ENCODE measurements around the gene ALOXE3. TPM values are rescaled to one million over a fixed set of nuclear protein-coding genes. Genes with fewer than 3 reads are reported as not detected.
A peak's percentile ranks its signal among the peaks of the same experiment; 100 is the strongest.
"Not testable (repeated sequence)": the region's sequence is repeated elsewhere in the genome, so short reads cannot be mapped to it uniquely, and the experiment has no call there.

Gene ALOXE3
- total RNA-seq, 2 donors from 2014 or later, result 0.23 TPM; not detected in 1

- Mint-ChIP-seq H3K27ac (no peak overlapping the region), H3K9me3 (no peaks in the 10 kb centered on the region), H3K36me3 (no peaks in the 10 kb centered on the region)
- no peak for ATAC-seq
- DNase-seq (ENCODE audit: low spot score in 2 of 2), result no peak
Observed at GRCh38 chr17:8100111-8100510, 18.2 kb downstream of the ALOXE3 start.

GRCh38 chr17:8096541-8096940 lies 21.8 kb downstream of the ALOXE3 start:
- no peak for DNase-seq (ENCODE audit: low spot score in 2 of 2)
- Mint-ChIP-seq H3K36me3 (no peaks in the 10 kb centered on the region), H3K27ac (no peak overlapping the region), H3K9me3 (no peaks in the 10 kb centered on the region)
- no peak for ATAC-seq

DNA sequence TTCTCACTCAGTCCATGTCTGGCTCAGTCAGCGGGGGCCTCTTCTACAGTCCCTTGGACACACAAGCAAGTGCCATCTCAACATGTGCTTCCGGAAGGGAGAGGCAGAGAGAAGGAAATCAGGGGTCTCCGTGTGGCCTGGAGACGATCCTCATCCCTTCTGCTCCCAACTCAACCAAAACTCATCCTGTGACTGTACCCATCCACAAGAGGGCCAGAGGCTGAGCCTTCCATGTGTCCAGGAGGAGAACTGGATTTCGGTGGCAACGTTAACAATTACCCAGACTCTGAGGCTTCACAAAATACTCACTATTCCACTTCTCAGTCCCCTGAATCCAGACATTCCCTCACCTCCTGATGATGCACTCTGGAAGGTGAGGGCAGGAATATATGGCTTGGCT lies 23.0 kb downstream of the ALOXE3 start:
- ATAC-seq, result no peak
- no peaks in the 10 kb centered on the region for H3K36me3 Mint-ChIP-seq
- H3K27ac Mint-ChIP-seq, result no peak overlapping the region
- DNase-seq (ENCODE audit: low spot score in 2 of 2), result no peak
- H3K9me3 Mint-ChIP-seq, result no peaks in the 10 kb centered on the region

GRCh38 chr17:8091033-8091687 lies 27.2 kb downstream of the ALOXE3 start:
- DNase-seq (ENCODE audit: low spot score in 2 of 2) (no peak), ATAC-seq (peak in 1 of 2 donors; percentile 9)
- H3K36me3 Mint-ChIP-seq, result no peaks in the 10 kb centered on the region
- H3K27ac Mint-ChIP-seq, result no peak overlapping the region
- H3K9me3 Mint-ChIP-seq, result no peaks in the 10 kb centered on the region

DNA sequence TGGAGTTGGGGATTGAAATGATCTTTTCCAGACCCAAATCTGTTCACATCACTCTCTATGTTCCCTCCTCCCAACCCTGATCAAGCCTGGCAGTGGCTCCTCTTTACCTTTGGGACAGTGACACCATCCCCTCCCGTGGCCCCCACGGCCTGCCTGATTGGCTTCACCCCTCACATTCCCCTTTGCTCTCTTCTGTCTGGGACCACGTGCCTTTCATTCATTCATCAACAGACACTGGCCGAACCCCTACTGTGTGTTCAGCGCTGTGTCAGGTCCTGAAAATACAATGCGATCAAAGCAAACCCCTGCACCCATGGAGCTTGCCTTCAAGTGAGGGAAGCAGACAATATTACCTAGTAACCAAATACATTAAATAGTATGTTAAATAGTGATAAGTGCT lies 28.6 kb downstream of the ALOXE3 start:
- H3K27ac Mint-ChIP-seq, result no peak overlapping the region
- no peaks in the 10 kb centered on the region for H3K9me3 Mint-ChIP-seq
- H3K36me3 Mint-ChIP-seq, result no peaks in the 10 kb centered on the region
- ATAC-seq (no peak), DNase-seq (ENCODE audit: low spot score in 2 of 2) (no peak)

GRCh38 chr17:8087952-8088230 lies 30.4 kb downstream of the ALOXE3 start:
- H3K9me3 Mint-ChIP-seq, result no peaks in the 10 kb centered on the region
- DNase-seq (ENCODE audit: low spot score in 2 of 2) (no peak), ATAC-seq (no peak)
- no peaks in the 10 kb centered on the region for H3K36me3 Mint-ChIP-seq
- H3K27ac Mint-ChIP-seq, result no peak overlapping the region

GRCh38 chr17:8087075-8087951 lies 31.0 kb downstream of the ALOXE3 start, which contains the start of gene ALOX12B:
ALOX12B (minus strand) TSS chr17:8087716; CDS start chr17:8087442, 274 bp downstream.
- no peaks in the 10 kb centered on the region for H3K36me3 Mint-ChIP-seq
- ATAC-seq, result no peak
- DNase-seq (ENCODE audit: low spot score in 2 of 2), result no peak
- H3K9me3 Mint-ChIP-seq, result no peaks in the 10 kb centered on the region
- H3K27ac Mint-ChIP-seq, result peak within 1 kb of the TSS in 1 of 2 donors; percentile 74

DNA sequence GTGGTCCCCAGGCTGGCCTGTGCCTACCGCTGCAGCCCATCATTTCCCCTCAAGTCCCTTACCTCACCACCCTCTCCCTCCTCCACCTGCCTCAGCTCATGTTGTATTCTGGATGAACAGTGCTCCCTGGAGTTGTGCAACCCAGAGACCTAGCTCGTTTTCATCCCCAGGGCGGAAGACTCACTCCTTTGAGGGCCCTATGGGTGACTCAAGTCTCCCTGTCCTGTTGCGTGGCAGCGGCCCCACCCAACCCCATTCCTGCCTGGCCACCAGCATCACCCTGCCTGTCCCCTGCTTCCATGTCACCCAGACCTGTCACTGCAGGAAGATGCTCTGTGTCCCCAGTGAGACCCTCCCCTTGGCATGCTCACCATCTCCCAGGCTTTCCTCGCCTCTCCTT lies 34.1 kb downstream of the ALOXE3 start:
- Mint-ChIP-seq H3K9me3 (no peaks in the 10 kb centered on the region), H3K27ac (peak overlapping the region in 1 of 2 donors; percentile 59), H3K36me3 (peaks cover 0 to 7% of the 10 kb centered on the region in 2 donors)
- DNase-seq (ENCODE audit: low spot score in 2 of 2) (no peak), ATAC-seq (no peak)

- Mint-ChIP-seq H3K27ac (no peak overlapping the region), H3K9me3 (no peaks in the 10 kb centered on the region), H3K36me3 (peaks cover 0 to 7% of the 10 kb centered on the region in 2 donors)
- ATAC-seq, result no peak
- no peak for DNase-seq (ENCODE audit: low spot score in 2 of 2)
Observed at GRCh38 chr17:8082292-8082691, 36.0 kb downstream of the ALOXE3 start.

DNA sequence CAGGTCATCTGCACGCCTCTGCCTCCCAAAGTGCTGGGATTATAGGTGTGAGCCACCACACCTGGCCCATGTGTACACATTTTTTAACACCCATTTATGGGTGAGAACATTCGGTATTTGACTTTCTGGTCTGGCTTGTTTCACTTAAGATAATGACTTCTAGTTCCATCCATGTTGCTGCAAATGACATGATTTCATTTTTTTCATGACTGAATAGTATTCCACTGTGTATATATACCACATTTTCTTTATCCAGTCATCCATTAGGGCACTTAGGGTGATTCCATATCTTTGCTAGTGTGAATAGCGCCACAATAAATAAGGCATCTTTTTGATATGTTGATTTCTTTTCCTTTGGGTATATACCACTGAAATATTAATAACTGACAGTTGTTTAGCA lies 36.4 kb downstream of the ALOXE3 start:
- H3K27ac Mint-ChIP-seq, result no peak overlapping the region
- H3K9me3 Mint-ChIP-seq, result no peaks in the 10 kb centered on the region
- DNase-seq (ENCODE audit: low spot score in 2 of 2), result no peak
- H3K36me3 Mint-ChIP-seq, result peaks cover 0 to 7% of the 10 kb centered on the region in 2 donors
- no peak for ATAC-seq

DNA sequence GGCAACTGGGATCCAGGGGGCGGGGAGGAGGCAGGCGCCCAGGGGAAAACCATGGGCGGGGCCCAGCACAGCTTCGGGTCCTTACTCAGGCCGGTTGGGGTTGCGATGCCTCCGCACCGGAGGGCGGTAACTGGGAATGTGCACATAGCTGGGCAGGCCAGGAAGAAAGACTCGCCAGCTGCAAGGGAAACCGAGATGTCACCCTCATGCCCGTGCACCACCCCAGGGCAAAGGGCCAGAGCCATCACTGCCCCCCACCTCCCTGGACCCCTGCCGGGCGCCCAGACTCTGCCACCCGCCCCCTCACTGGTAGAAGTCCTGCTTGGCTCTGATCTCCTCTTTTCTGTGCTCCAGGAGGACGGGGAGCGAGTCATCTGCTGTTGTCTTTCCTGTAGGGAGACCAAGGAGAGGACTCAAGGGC lies 37.5 kb downstream of the ALOXE3 start:
- no peak overlapping the region for H3K27ac Mint-ChIP-seq
- H3K9me3 Mint-ChIP-seq, result no peaks in the 10 kb centered on the region
- no peak for DNase-seq (ENCODE audit: low spot score in 2 of 2)
- H3K36me3 Mint-ChIP-seq, result peaks cover 0 to 7% of the 10 kb centered on the region in 2 donors
- ATAC-seq, result no peak

GRCh38 chr17:8080208-8080798 lies 38.0 kb downstream of the ALOXE3 start:
- ATAC-seq (no peak), DNase-seq (ENCODE audit: low spot score in 2 of 2) (no peak)
- Mint-ChIP-seq H3K36me3 (peaks cover 0 to 7% of the 10 kb centered on the region in 2 donors), H3K9me3 (no peaks in the 10 kb centered on the region), H3K27ac (peak overlapping the region in 1 of 2 donors; percentile 69)

GRCh38 chr17:8079291-8080207 lies 38.8 kb downstream of the ALOXE3 start:
- Mint-ChIP-seq H3K9me3 (no peaks in the 10 kb centered on the region), H3K36me3 (peaks cover 0 to 7% of the 10 kb centered on the region in 2 donors), H3K27ac (peak overlapping the region in 1 of 2 donors; percentile 69)
- ATAC-seq (peak; percentile 85 to 88), DNase-seq (ENCODE audit: low spot score in 2 of 2) (peak; percentile 85)

DNA sequence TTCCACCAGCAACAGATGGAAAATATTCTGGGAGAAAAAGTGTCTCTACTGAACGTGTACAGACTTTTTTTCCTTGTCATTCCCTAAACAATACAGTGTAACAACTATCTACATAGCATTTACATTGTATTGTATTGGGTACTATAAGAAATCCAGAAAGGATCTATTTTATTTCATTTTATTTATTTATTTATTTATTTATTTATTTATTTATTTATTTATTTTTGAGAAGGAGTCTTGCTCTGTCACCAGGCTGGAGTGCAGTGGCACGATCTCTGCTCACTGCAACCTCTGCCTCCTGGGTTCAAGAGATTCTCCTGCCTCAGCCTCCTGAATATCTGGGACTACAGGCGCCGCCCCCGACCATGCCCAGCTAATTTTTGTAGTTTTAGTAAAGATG lies 40.4 kb downstream of the ALOXE3 start:
- not testable (repeated sequence) for H3K27ac Mint-ChIP-seq; DNase-seq (ENCODE audit: low spot score in 2 of 2); ATAC-seq; H3K36me3 Mint-ChIP-seq; H3K9me3 Mint-ChIP-seq

- H3K36me3 Mint-ChIP-seq, result peaks cover 0 to 3% of the 10 kb centered on the region in 2 donors
- no peak for DNase-seq (ENCODE audit: low spot score in 2 of 2)
- H3K27ac Mint-ChIP-seq, result no peak overlapping the region
- H3K9me3 Mint-ChIP-seq, result no peaks in the 10 kb centered on the region
- ATAC-seq, result no peak
Observed at GRCh38 chr17:8076502-8077266, 41.6 kb downstream of the ALOXE3 start.
